Astrocyte (in vitro differentiated cells and primary cell): ENCODE measurements around the gene DIP2A. TPM values are rescaled to one million over a fixed set of nuclear protein-coding genes. Genes with fewer than 3 reads are reported as not detected.

Experiments used
- DNase-seq: peaks from one replicate; pipeline ENCODE4 v3.0.0-alpha.2; 2010; ENCODE audit warnings: low read depth
- FAIRE-seq: peaks from 2 replicates; lab custom pipeline; 2011; peaks lifted over from hg19 to GRCh38; lab: Jason Lieb, UNC
- H2AFZ ChIP-seq: 2 replicates; pipeline ENCODE4 v1.6.0; 2012; ENCODE audit warnings: low read depth, low read length, inconsistent platforms
- H3K27ac ChIP-seq: 2 replicates; pipeline ENCODE4 v1.5.1; 2011; ENCODE audit warnings: low read depth, low read length, inconsistent platforms
- H3K27me3 ChIP-seq: 2 replicates; pipeline ENCODE4 v1.6.0; 2011; ENCODE audit warnings: low read length, inconsistent platforms; ENCODE audit not compliant: insufficient read depth
- H3K36me3 ChIP-seq: 2 replicates; pipeline ENCODE4 v1.5.1; 2011; ENCODE audit warnings: low read length, inconsistent platforms; ENCODE audit not compliant: insufficient read depth
- H3K4me1 ChIP-seq: 2 replicates; pipeline ENCODE4 v1.5.1; 2011; ENCODE audit warnings: low read length, inconsistent platforms; ENCODE audit not compliant: insufficient read depth
- H3K4me2 ChIP-seq: 2 replicates; pipeline ENCODE4 v1.6.0; 2012; ENCODE audit warnings: low read length, inconsistent platforms
- H3K4me3 ChIP-seq: 2 replicates; pipeline ENCODE4 v1.5.1; 2011; ENCODE audit warnings: low read depth, mild to moderate bottlenecking, low read length, inconsistent platforms; ENCODE audit not compliant: insufficient read depth
- H3K79me2 ChIP-seq: 2 replicates; pipeline ENCODE4 v1.6.0; 2012; ENCODE audit warnings: mild to moderate bottlenecking, low read length, inconsistent platforms; ENCODE audit not compliant: insufficient read depth
- H3K9ac ChIP-seq: 2 replicates; pipeline ENCODE4 v1.6.0; 2012; ENCODE audit warnings: mild to moderate bottlenecking, low read length, inconsistent platforms
- H3K9me3 ChIP-seq: 2 replicates; pipeline ENCODE4 v1.5.1; 2012; ENCODE audit warnings: low read depth, mild to moderate bottlenecking, low read length, inconsistent platforms; ENCODE audit not compliant: insufficient read depth
- H4K20me1 ChIP-seq: 2 replicates; pipeline ENCODE4 v1.6.0; 2012; ENCODE audit warnings: low read length, inconsistent platforms; ENCODE audit not compliant: insufficient read depth
- H3K27ac Mint-ChIP-seq: one replicate; pipeline ENCODE4 v1.8.0; 2021; ENCODE audit warnings: mild to moderate bottlenecking, mixed read lengths; ENCODE audit not compliant: unreplicated experiment
- H3K27me3 Mint-ChIP-seq: one replicate; pipeline ENCODE4 v1.8.0; 2021; ENCODE audit warnings: low read depth, mixed read lengths; ENCODE audit not compliant: unreplicated experiment
- H3K36me3 Mint-ChIP-seq: one replicate; pipeline ENCODE4 v1.8.0; 2021; ENCODE audit warnings: low read depth, mixed read lengths; ENCODE audit not compliant: unreplicated experiment
- H3K4me1 Mint-ChIP-seq: one replicate; pipeline ENCODE4 v1.8.0; 2021; ENCODE audit warnings: low read depth, mixed read lengths; ENCODE audit not compliant: unreplicated experiment
- H3K4me3 Mint-ChIP-seq: one replicate; pipeline ENCODE4 v1.8.0; 2021; ENCODE audit warnings: mild to moderate bottlenecking, moderate library complexity, mixed read lengths; ENCODE audit not compliant: unreplicated experiment
- H3K9me3 Mint-ChIP-seq: one replicate; pipeline ENCODE4 v1.8.0; 2021; ENCODE audit warnings: mild to moderate bottlenecking, mixed read lengths; ENCODE audit not compliant: unreplicated experiment
- EZH2 ChIP-seq: IDR thresholded peaks from 2 replicates; pipeline ENCODE4 v1.6.1; 2012; ENCODE audit warnings: mild to moderate bottlenecking, low read length, inconsistent platforms; ENCODE audit not compliant: insufficient read depth
- total RNA-seq: library from RNA; stranded (reverse); gene quantifications from 2 replicates; pipeline ENCODE4 v1.2.1, GENCODE V29; 2021
- TF ChIP-seq, protein P1 (sequence below): IDR thresholded peaks from 2 replicates; pipeline ENCODE4 v1.5.1; 2011; ENCODE audit warnings: low read depth, mild to moderate bottlenecking, inconsistent platforms, low read length, moderate library complexity; ENCODE audit not compliant: insufficient read depth

DIP2A gene
- total RNA-seq, 1 donor from 2014 or later: 35.4 TPM

DNA sequence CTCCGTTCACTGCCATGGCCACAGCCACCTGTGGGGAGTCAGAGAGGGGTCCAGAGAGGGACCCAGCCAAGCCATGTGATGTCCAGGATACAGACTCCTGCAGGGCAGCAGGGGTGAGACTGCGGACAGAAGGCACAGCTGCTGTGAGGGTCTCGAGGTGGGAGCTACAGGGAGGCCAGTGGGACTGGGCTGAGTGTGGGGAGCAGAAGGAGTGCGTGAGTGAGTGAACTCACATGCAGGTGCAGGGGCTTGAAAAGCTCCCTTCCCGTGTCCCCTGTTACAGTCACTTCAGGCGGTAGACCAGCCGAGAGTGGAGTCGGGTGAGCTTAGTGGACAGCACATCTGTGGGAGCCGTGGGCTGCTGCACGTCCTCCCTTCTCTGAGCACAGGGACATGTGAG, 103.8 kb downstream of the DIP2A start:
- Histone ChIP-seq H3K27ac (no peak overlapping the region), H3K4me1 (no peaks in the 10 kb centered on the region), H3K9me3 (no peaks in the 10 kb centered on the region), H3K36me3 (peaks cover 31% of the 10 kb centered on the region), H3K9ac (no peak overlapping the region), H3K79me2 (no peaks in the 10 kb centered on the region), H2AFZ (no peak overlapping the region), H3K4me3 (no peak overlapping the region), H3K27me3 (no peaks in the 10 kb centered on the region), H3K4me2 (no peak overlapping the region), H4K20me1 (peaks cover 5% of the 10 kb centered on the region)
- Mint-ChIP-seq H3K27ac (no peak overlapping the region), H3K4me1 (no peaks in the 10 kb centered on the region), H3K36me3 (peaks cover 38% of the 10 kb centered on the region), H3K4me3 (no peak overlapping the region), H3K9me3 (no peaks in the 10 kb centered on the region), H3K27me3 (no peaks in the 10 kb centered on the region)
- no peak for TF ChIP-seq EZH2
- TF ChIP-seq, protein P1, sequence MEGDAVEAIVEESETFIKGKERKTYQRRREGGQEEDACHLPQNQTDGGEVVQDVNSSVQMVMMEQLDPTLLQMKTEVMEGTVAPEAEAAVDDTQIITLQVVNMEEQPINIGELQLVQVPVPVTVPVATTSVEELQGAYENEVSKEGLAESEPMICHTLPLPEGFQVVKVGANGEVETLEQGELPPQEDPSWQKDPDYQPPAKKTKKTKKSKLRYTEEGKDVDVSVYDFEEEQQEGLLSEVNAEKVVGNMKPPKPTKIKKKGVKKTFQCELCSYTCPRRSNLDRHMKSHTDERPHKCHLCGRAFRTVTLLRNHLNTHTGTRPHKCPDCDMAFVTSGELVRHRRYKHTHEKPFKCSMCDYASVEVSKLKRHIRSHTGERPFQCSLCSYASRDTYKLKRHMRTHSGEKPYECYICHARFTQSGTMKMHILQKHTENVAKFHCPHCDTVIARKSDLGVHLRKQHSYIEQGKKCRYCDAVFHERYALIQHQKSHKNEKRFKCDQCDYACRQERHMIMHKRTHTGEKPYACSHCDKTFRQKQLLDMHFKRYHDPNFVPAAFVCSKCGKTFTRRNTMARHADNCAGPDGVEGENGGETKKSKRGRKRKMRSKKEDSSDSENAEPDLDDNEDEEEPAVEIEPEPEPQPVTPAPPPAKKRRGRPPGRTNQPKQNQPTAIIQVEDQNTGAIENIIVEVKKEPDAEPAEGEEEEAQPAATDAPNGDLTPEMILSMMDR: no peak
- DNase-seq: no peak
- no peak for FAIRE-seq

DNA sequence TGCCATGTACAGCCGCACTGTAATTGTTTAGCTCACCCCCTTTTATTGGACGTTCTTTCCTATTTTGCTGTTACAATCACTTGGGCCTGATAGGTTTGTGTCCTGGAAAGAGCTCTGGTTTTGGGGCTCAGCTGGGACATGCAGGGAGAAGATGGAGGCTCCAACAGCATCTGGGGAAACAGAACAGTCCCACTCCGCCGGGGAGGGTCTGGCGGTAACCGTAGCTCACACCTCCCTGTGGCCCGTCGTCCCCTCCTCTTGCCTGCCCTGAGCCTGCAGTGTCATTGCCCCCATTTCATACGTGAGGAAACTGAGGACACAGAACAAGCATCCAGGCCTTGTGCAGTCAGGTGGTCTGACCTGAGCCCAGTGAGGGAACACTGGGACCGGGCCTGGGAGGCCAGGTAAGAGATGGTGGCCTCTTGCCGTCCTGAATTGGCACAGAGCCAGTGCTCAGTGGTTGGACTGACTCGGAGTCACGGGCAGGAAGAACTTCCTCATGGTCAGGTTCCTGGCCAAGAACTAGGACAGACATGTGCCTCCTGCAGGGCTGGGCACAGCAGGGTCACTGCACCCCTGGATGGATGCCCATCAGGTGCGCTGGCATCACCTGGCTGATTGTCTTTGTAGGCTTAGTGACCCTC, 104.4 kb downstream of the DIP2A start:
- Histone ChIP-seq H3K79me2 (no peaks in the 10 kb centered on the region), H3K27ac (no peak overlapping the region), H3K27me3 (no peaks in the 10 kb centered on the region), H3K4me3 (no peak overlapping the region), H3K9ac (no peak overlapping the region), H3K4me2 (no peak overlapping the region), H3K9me3 (no peaks in the 10 kb centered on the region), H4K20me1 (peaks cover 5% of the 10 kb centered on the region), H3K4me1 (no peaks in the 10 kb centered on the region), H2AFZ (no peak overlapping the region), H3K36me3 (peaks cover 37% of the 10 kb centered on the region)
- TF ChIP-seq, protein P1: no peak
- no peak for TF ChIP-seq EZH2
- Mint-ChIP-seq H3K4me1 (no peaks in the 10 kb centered on the region), H3K9me3 (no peaks in the 10 kb centered on the region), H3K4me3 (no peak overlapping the region), H3K36me3 (peaks cover 42% of the 10 kb centered on the region), H3K27me3 (no peaks in the 10 kb centered on the region), H3K27ac (no peak overlapping the region)
- DNase-seq (no peak), FAIRE-seq (no peak)

DNA sequence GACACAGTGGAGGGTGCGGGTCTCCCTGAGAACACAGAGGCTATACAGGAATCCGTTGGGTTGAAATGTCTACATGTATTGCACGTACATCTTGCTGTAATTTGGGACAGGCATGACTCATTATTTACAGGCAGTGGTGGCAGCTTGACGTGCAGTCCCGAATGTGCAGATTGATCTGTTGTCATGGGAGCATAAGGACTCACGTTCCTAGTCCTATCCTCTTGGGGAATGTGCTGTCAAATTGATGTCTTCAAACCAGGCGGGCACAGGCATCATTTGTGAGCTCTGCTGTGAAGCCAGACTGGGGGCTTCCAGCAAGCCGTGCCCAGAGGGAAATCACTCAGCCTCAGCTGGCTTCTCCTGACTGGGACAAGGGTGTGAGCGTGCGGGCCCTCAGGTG, 105.7 kb downstream of the DIP2A start:
- no peak overlapping the region for H3K9ac ChIP-seq
- no peaks in the 10 kb centered on the region for H3K4me1 Mint-ChIP-seq
- peaks cover 43% of the 10 kb centered on the region for H3K36me3 Mint-ChIP-seq
- H3K9me3 Mint-ChIP-seq: no peaks in the 10 kb centered on the region
- peaks cover 40% of the 10 kb centered on the region for H3K36me3 ChIP-seq
- H3K79me2 ChIP-seq: no peaks in the 10 kb centered on the region
- no peaks in the 10 kb centered on the region for H3K27me3 Mint-ChIP-seq
- H2AFZ ChIP-seq: no peak overlapping the region
- no peaks in the 10 kb centered on the region for H3K9me3 ChIP-seq
- H3K4me1 ChIP-seq: no peaks in the 10 kb centered on the region
- H3K27ac Mint-ChIP-seq: no peak overlapping the region
- H3K4me2 ChIP-seq: no peak overlapping the region
- H3K4me3 Mint-ChIP-seq: no peak overlapping the region
- TF ChIP-seq, protein P1: no peak
- no peak for TF ChIP-seq EZH2
- no peak for FAIRE-seq
- H3K27me3 ChIP-seq: no peaks in the 10 kb centered on the region
- H3K4me3 ChIP-seq: no peak overlapping the region
- no peak for DNase-seq
- H4K20me1 ChIP-seq: peaks cover 5% of the 10 kb centered on the region
- no peak overlapping the region for H3K27ac ChIP-seq
